HG03575 (cell line): ENCODE data around the gene CCDC198.

Experiments used
- ATAC-seq: cut with Tn5 transposase; IDR thresholded peaks from one replicate; pipeline ENCODE4 v1.9.1; 2021; ENCODE audit not compliant: unreplicated experiment, insufficient number of reproducible peaks, low FRiP score; ENCODE audit errors: extremely low read depth

Gene CCDC198

DNA sequence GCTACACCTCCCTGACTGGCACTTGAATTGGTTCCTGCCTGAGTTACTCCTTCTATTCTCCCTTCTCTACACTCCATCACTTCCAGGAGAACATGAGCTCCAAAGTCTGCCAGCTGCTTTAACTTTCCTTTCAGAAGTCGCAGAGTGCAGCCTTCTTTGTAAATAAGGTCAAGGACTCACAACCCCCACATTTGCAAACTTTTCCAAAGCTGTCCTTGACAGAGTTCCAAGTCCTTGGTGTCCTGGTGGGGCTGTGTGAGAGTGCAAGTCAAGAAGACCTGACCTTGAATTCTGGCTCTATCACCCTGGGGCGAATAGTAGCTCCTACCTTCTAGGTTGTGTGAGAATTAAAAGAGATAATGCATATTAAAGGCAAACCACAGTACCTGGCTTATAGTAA lies 15.6 kb downstream of the CCDC198 start:
- no peak for ATAC-seq

GRCh38 chr14:57470909-57471308 lies 22.7 kb downstream of the CCDC198 start:
- no peak for ATAC-seq

GRCh38 chr14:57464008-57464730 lies 29.5 kb downstream of the CCDC198 start:
- ATAC-seq = peak; percentile 77

- no peak for ATAC-seq
These were observed 31.1 kb downstream of the CCDC198 start for GRCh38 chr14:57462551-57462950.

- no peak for ATAC-seq
These were observed 31.8 kb downstream of the CCDC198 start for GRCh38 chr14:57461777-57462320.

- no peak for ATAC-seq
These were observed 57.7 kb downstream of the CCDC198 start for GRCh38 chr14:57435923-57436322.

DNA sequence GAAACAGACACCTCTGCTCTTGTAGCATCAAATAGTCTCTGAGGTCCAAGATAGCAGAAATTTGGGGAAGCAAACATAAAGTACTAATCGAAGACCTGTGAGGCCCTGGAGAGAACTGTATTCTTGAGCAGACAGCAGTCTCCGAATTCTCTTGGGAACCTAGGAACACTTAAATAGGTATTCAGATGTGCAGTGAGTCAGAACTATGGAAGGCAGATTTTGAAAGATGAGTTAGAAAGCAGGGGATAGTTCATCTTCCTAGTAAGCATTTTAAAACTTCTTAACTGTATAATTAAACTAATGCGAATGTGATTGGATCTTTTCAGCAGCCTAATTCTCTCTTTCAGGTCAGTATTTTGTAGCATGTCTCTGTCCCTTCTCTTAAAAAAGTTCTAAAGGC lies 72.7 kb downstream of the CCDC198 start:
- ATAC-seq = no peak

- ATAC-seq = no peak
These were observed 73.6 kb downstream of the CCDC198 start for GRCh38 chr14:57420033-57420432.
